ENCODE data around the gene THOP1. TPM values are rescaled to one million over a fixed set of nuclear protein-coding genes. Genes with fewer than 3 reads are reported as not detected.
"Not testable (repeated sequence)": the region's sequence is repeated elsewhere in the genome, so short reads cannot be mapped to it uniquely, and the experiment has no call there.

THOP1 gene
- total and polyA plus RNA-seq, 8 donors, result 37.6 to 65.3 (median 46.1) TPM

DNA sequence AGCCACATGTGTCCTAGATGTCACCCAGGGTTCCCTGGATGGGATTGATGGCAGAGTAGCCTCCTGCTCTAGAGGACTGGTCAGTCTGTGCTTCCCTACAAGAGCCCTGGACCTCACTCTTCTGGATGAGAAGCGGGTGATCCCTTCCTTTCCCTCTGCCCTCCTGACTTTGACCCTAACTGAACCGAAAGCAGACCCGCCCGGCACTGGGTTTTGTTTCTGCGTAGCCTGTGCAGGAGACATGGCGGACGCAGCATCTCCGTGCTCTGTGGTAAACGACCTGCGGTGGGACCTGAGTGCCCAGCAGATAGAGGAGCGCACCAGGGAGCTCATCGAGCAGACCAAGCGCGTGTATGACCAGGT, 4.9 kb downstream of the THOP1 start:
- H3K27ac ChIP-seq, result no peak overlapping the region
- ATAC-seq, result no peak
- TF ChIP-seq, protein P1, sequence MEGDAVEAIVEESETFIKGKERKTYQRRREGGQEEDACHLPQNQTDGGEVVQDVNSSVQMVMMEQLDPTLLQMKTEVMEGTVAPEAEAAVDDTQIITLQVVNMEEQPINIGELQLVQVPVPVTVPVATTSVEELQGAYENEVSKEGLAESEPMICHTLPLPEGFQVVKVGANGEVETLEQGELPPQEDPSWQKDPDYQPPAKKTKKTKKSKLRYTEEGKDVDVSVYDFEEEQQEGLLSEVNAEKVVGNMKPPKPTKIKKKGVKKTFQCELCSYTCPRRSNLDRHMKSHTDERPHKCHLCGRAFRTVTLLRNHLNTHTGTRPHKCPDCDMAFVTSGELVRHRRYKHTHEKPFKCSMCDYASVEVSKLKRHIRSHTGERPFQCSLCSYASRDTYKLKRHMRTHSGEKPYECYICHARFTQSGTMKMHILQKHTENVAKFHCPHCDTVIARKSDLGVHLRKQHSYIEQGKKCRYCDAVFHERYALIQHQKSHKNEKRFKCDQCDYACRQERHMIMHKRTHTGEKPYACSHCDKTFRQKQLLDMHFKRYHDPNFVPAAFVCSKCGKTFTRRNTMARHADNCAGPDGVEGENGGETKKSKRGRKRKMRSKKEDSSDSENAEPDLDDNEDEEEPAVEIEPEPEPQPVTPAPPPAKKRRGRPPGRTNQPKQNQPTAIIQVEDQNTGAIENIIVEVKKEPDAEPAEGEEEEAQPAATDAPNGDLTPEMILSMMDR (IDR thresholded peaks at IDR 0.05), result no peak

DNA sequence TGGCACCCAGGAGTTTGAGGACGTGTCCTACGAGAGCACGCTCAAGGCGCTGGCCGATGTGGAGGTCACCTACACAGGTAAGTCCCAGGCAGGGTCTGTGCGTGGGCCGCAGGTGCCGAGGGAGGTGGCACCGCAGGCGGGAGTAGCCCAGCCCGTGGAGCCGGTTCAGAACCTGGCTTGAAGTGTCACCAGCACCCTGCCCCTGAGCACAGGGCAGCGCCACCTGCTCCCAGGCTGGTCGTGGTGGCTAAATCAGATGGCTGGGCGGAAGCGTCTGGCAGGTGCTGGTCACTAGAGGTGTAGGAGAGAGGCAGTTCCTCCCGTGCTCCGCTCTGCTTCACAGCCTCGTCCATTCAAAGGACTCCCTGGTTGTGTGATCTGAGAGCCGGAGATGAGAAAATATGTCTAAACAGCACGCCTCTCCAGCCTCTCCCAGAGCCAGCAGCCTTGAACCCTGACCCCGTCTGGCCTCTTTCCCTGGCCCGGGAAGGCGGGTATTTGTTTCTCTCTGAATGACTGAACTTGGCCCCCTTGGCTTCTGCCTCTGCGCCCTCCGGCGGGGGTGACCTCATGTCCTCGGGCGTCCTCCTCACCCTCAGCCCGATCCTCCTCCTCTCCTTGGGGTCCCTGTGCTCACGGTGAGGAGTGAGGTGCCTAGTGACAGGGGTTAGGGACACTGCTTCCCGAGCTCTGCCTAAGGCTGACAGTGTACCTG, 5.4 kb downstream of the THOP1 start:
- ATAC-seq (no peak), DNase-seq (no peak)
- intact Hi-C loops (cut with DNase I), result no loop called here
- Histone ChIP-seq H3K4me1 (peaks cover 5 to 12% of the 10 kb centered on the region in 2 donors), H3K9me3 (no peaks in the 10 kb centered on the region), H3K4me3 (no peak overlapping the region), H3K27ac (no peak overlapping the region), H3K36me3 (peaks cover 0 to 50% of the 10 kb centered on the region in 2 donors), H3K27me3 (no peaks in the 10 kb centered on the region)
- TF ChIP-seq, protein P1 (IDR thresholded peaks at IDR 0.05), result no peak

More for the DNA sequence above, 4.9 kb downstream of the THOP1 start:
- Histone ChIP-seq H3K9me3 (no peaks in the 10 kb centered on the region), H3K4me1 (peaks cover 5 to 15% of the 10 kb centered on the region in 2 donors), H3K36me3 (peaks cover 0 to 45% of the 10 kb centered on the region in 2 donors), H3K27me3 (no peaks in the 10 kb centered on the region), H3K4me3 (no peak overlapping the region)
- intact Hi-C loops (cut with DNase I), result no loop called here
- no peak for DNase-seq

DNA sequence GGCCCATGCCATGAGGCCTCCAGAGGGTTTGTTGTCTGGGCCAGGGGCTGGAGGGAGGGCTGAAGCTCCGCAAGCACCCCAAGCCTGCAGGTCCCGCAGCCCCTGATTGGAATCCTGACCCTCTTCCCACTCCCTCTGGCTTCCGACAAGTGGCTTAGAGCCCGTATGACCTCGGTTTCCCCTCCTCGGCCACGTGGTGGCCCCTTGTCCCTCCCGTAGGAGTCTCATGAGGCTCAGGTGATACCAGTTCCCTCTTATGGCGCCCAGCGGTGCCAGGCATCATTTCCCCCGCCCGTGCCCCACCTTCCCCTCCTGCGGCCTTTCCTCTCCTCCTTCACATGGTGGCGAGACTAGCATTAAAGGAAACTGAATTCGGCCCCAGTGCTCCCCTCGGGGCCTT, 6.1 kb downstream of the THOP1 start:
- no peaks in the 10 kb centered on the region for H3K9me3 ChIP-seq
- intact Hi-C loops (cut with DNase I), result no loop called here
- H3K36me3 ChIP-seq, result peaks cover 0 to 56% of the 10 kb centered on the region in 2 donors
- no peak overlapping the region for H3K27ac ChIP-seq
- DNase-seq (no peak), ATAC-seq (no peak)
- no peak overlapping the region for H3K4me3 ChIP-seq
- H3K27me3 ChIP-seq, result no peaks in the 10 kb centered on the region
- H3K4me1 ChIP-seq, result peaks cover under 1 to 5% of the 10 kb centered on the region in 2 donors
- TF ChIP-seq, protein P1 (IDR thresholded peaks at IDR 0.05), result no peak

DNA sequence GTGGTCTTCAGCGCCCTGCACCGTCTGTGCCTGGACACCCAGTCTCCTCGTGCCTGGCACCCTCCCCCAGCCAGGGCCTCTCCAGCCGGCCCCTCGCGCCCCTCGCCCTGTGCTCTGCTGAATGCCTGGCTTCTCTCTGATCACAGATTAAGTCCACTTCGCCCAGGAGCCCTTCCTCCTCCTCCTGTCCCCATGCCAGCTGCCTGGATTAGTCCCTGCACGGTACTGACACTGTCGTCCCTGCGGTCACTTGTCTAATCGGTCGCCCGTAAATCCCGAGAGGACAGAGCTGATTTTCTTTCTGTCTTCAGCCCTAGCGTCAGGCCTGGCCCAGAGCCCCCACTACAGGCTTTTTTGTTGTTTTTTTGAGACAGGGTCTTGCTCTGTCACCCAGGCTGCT, 6.6 kb downstream of the THOP1 start:
- ATAC-seq (no peak), DNase-seq (no peak)
- peaks cover 0 to 4% of the 10 kb centered on the region in 2 donors for H3K4me1 ChIP-seq
- H3K9me3 ChIP-seq, result no peaks in the 10 kb centered on the region
- H3K27me3 ChIP-seq, result no peaks in the 10 kb centered on the region
- H3K4me3 ChIP-seq, result no peak overlapping the region
- peaks cover 0 to 60% of the 10 kb centered on the region in 2 donors for H3K36me3 ChIP-seq
- no peak overlapping the region for H3K27ac ChIP-seq
- TF ChIP-seq, protein P1 (IDR thresholded peaks at IDR 0.05), result no peak
- intact Hi-C loops (cut with DNase I), result no loop called here

DNA sequence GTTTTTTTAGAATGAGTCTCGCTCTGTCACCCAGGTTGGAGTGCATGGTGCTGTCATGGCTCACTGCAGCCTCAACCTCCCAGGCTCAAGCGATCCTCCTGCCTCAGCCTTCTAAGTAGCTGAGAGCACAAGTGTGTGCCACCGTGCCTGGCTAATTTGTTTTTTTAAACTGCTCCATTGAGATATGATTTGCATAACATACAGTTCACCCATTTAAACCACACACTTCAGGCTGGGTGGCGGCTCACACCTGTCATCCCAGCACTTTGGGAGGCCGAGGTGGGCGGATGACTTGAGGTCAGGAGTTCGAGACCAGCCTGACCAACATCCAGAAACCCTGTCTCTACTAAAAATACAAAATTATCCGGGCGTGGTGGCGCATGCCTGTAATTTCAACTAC, 7.4 kb downstream of the THOP1 start:
- H3K9me3 ChIP-seq; intact Hi-C loops (cut with DNase I); ATAC-seq; H3K4me1 ChIP-seq; H3K27ac ChIP-seq; H3K27me3 ChIP-seq; H3K4me3 ChIP-seq; DNase-seq: not testable (repeated sequence)
- peaks cover 0 to 67% of the 10 kb centered on the region in 2 donors for H3K36me3 ChIP-seq

DNA sequence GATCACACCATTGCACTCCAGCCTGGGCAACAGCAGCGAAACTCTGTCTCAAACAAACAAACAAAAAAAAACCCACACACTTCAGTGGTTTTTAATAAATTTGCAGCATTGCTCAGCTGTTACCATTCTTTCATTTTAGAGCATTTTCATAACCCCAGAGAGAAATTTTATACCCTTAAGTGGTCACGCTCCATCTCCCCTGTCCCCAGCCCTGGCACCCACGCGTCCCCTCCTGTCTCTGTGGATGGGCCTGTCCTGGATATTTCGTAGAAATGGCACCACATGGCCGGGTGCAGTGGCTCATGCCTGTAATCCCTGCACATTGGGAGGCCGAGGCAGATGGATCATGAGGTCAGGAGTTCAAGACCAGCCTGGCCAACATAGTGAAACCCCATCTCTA, 7.8 kb downstream of the THOP1 start:
- H3K36me3 ChIP-seq, result peaks cover 0 to 72% of the 10 kb centered on the region in 2 donors

More for the DNA sequence above, 7.8 kb downstream of the THOP1 start:
- TF ChIP-seq, protein P1 (IDR thresholded peaks at IDR 0.05), result no peak
- intact Hi-C loops (cut with DNase I), result no loop called here
- H3K9me3 ChIP-seq, result no peaks in the 10 kb centered on the region
- H3K4me3 ChIP-seq, result no peak overlapping the region
- no peak overlapping the region for H3K27ac ChIP-seq
- no peak for DNase-seq
- no peaks in the 10 kb centered on the region for H3K4me1 ChIP-seq
- no peak for ATAC-seq
- H3K27me3 ChIP-seq, result no peaks in the 10 kb centered on the region
